ENCODE results near the gene TMX1.
A peak's percentile ranks its signal among the peaks of the same experiment; 100 is the strongest.
"Not testable (repeated sequence)": the region's sequence is repeated elsewhere in the genome, so short reads cannot be mapped to it uniquely, and the experiment has no call there.

Gene TMX1, protein sequence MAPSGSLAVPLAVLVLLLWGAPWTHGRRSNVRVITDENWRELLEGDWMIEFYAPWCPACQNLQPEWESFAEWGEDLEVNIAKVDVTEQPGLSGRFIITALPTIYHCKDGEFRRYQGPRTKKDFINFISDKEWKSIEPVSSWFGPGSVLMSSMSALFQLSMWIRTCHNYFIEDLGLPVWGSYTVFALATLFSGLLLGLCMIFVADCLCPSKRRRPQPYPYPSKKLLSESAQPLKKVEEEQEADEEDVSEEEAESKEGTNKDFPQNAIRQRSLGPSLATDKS

DNA sequence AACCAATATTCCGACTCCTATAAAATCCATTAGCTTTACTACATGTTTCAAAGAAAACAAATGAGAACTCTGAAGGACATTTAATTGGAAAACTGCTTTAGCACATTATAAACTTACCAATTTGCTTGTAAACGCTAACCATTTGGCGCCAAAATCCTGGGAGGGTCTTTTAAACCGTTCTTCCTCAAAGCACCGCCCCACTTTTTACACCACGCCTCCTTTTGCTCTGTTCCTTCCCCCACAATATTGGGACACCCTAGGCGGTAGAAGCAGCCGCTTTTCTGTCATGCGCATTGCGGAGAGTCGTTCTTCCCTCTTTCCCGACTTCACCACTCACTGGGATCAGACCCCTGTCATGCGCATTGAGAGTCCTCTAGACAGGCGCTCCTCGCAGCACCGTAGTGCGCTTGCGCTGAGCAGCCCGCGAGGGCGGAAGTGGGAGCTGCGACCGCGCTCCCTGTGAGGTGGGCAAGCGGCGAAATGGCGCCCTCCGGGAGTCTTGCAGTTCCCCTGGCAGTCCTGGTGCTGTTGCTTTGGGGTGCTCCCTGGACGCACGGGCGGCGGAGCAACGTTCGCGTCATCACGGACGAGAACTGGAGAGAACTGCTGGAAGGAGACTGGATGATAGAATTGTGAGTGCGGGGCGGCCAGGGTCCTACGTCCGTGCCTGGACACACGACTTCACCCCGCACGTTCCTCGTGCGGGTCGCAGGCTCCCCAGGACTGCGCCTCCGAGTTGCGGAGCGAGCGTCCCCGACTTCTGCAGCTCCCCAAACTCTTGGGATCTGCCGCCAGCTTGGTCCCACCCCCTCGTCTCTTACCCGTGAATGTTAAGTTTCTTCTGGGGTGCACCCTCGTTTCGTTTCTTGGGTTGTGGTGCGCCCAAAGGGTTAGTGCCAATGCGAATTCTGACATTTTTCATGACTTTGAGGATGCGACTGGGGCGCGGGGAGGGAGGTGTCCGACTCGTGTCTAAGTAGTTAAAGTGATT, at the start of gene TMX1:
TMX1 (plus strand) TSS at position 435 of the 991 bp plus-strand sequence; CDS start at position 481, 46 bp downstream.
- peak; percentile 90 for DNase-seq

DNA sequence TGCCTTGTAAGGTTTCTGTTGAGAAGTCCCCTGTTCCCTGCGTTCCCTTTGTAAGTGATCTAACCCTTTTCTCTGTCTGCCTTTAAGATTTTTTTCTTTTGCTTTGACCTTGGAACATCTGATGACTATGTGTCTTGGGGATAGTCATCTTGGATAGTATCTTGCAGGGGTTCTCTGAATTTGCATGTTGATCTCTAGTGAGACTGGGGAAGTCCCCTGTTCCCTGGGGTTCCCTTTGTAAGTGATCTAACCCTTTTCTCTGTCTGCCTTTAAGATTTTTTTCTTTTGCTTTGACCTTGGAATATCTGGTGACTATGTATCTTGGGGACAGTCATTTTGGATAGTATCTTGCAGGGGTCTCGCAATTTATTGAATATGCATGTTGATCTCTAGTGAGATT, 38.2 kb upstream of the TMX1 start:
- no peak for DNase-seq

DNA sequence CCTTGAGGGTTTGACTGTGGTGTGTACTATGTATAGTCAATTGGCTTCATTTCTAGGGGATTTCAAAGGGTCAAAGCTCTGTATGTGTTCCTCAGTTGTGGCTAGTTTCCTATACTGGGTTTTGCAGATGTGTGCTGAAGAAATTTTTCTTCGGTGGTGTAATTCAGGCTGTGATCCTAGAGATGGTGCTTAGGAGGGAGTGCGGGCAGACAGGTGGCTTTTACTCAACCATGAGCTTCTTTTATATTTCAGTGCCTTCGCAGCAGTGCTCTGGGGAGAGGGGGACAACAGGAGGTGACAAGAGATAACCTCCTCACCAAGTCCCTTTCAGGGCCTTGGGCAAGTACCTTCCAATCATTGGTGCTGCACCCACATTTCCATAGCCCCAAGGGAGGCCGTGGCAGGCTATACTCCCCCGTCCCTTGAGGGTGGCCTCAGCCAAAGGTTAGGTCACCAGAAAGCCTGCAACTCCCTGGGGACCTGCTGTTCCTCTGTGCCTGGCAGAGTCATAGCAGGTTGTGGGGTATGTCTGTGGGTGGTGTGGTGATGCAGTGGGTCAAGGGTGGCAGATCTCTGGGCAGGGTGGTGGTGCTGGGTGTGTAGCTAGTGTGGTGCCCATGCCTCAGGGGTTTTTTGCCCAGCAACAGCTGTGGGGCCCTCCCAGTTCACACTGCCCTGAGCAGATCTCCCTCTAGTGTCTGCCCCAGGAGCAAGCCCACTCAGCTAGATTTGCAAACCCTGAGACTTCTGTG, 37.0 kb upstream of the TMX1 start:
- DNase-seq = no peak

DNA sequence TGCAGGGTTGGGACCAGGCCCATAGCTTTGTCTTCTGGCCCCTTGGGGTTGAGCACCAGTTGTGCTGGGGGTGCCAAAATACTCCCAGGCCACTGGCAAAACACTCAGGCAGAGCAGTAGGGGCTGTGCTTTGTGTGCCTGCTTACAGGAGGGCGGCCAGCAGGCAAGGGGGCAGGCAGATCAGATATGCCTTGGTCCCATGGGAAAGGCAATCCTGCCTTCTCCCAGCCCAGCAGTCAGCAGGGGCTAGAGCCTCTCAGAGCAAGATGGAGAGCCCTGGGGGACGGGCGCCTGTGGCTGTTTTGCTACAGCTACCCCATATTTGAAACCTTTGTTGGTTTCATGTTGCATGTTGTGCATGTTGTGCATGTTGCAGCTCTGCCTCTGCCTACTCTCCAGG, 36.2 kb upstream of the TMX1 start:
- DNase-seq = no peak

DNA sequence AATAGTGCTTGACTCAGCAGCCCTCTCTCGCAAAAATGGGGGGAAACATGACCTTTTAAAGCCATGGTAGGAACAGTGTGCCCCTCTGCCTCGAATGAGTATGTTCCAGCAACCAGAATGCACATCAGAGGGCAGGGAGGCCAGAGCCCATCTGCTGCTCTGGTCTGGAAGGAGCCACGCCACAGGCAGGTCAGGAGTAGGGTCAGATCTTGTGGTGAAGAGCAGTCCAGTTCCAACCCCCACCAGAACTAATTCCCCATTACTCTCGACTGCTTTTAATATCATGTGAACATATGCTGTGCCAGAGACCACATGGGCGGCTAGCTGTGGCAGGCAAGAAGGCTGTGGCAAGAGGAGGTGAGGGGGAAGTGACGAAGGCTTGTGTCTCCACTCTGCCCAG, 34.6 kb upstream of the TMX1 start:
- no peak for DNase-seq

DNA sequence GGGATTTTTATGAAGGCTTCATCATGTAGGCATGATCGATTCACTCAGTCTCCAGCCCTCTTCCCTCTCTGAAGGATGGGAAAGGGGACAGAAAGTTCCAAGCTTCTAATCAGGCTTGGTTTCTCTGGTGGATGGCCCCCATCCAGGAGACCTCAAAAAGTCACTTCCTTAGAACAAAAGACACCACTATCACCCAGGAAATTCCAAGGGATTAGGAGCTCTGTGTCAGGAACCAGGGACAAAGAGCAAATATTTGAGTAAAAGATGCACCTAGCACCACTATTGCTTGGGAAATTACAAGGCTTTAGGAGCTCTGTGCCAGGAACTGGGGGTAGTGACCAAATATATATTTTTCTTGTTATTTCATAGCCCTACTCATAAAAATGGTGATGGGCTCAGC, 33.6 kb upstream of the TMX1 start:
- DNase-seq = no peak

DNA sequence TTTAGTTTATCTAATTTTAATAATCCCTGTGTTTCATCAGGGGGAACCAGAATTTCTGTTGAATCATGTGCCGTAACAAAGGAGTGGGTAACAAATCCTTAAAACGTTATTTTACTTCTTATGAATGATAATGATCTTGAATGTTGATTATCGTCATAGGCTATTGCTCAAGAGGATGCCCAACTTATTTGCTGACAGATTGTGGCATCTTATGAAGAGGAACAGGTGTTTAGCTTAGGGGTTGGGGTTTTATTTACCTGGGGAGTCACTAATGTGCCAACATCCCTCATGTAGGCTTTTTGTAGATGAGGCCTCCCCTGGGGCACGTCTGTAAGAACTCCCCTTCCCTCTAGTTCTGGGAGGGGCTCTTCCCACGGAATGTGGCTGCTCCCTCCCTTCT, 32.4 kb upstream of the TMX1 start:
- DNase-seq = no peak

DNA sequence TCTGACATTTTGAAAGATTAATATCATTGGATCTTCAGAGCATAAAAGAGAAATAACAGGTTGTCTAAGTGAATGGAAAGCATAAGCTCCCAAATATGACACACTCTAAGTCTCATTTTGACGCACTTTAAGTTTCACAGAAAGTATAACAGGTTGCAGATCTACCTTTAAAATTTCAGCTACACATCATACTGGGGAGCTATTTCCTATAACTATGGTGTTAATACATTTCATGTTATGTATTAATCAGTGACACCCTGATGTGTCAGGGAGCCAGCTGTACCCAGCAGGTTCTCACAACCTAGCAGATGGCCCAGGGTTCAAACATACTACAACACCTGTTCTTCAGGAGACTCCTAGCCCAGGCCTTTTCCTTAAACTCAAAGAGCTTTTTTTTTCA, 31.1 kb upstream of the TMX1 start:
- no peak for DNase-seq

DNA sequence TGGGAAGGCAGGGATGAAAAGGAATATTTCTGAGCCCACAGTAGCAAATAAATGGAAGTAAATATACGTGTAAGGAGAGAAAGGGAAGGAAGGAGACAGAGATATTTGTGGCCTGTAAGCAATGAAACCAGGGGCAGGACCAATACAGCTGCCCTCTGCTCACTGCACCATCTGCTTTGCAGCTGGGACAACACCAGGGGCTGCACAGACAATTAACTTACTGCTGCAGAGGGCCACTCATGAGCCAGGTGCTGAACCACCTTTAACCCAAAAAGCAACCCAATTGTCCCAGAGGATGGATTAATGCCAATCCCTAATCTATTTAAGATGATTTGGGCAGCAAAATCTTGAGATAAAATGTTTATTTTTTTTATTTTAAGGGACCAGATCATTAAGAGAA, 30.6 kb upstream of the TMX1 start:
- DNase-seq = no peak

DNA sequence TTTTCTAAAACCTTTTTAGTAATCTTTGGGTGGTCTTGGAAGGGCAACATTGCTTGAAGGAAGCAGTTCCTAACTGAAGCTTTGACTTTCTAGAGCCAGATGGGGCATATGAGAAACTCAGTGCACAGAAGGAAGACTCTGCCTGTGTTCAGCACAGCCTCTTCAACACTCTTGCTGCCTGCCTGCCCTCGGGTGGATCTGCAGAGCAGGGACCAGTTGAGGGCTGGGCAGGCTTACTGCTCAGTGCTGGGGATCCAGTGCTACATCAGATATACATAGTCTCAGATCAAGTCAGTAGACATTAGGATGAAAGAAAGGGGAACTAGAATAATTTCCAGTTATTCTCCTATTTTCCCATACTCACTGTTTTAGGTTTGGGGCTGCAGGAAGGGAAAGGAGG, 29.5 kb upstream of the TMX1 start:
- no peak for DNase-seq

DNA sequence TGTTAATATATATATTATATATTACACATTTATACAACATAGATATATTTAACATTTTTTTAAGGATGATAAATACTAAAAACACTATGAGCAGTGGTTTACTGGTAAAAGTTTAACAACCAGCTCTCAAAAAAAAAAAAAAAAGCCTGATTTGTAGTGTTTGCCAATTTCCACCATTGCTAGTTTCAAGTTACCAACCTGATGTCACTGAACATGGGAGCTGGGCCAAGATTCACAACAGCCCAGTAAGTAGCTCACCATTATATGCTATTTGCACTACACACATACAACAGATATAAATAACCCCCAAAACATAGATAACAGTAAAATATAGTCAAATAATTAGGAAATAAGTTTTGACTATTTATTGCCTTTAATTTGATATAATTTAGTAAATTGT, 28.9 kb upstream of the TMX1 start:
- DNase-seq = no peak

DNA sequence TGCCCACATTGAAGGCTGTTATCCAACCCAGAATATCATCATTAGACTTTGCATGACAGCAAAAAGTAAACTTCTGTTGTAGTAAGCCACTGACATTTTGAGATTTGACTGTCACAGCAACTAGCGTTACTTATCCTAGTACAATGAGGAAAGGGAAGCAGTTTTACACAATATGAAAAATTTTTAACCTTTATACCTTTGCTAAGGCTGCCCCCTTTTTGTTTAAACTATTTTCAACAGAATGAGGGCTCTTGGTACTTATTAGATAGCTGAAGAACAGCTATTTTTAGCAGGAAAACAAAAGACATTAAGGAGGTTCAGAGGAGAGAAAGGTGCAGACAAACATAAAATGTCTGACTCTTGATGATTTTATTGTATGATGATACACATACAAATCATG, 23.4 kb upstream of the TMX1 start:
- no peak for DNase-seq

DNA sequence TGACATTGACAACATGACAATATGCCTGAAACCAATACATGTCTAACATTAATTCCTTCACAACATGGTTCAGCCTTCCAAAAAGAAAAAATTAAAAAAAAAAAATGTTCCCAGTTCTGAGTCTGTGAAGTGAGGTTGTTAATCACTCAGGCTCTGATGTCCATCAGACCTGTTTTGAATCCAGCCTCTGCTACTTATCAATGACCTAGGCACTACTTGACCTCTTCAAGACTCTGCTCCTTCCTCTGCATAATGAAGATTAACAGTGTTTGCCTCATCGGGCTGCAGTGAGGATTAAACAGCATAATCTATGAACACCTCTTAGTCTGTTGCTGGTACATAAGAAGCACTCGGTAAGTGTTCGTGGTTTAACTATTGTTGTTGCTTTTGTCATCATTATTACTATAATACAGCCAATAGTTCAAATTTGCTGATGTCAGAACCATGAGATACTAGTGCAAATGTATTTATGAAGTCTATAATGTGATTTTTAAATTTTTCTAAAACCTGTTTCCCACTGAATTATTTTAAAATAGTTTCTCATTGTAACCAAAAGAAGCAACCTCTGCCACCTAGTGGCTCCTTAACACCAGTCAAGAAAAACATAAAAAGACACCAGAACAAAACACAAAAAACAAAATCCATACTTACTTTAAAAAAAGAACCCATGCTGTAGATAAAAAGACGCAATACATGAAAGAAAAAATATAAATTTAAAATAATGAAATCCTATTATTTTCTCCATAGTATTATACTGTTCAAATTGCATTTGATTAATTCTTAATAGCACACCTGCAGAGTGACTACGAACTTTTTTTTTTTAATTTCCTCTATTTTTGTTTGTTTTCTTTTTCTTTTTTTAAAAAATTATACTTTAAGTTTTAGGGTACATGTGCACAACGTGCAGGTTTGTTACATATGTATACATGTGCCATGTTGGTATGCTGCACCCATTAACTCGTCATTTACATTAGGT, 20.3 kb upstream of the TMX1 start:
- DNase-seq = no peak

DNA sequence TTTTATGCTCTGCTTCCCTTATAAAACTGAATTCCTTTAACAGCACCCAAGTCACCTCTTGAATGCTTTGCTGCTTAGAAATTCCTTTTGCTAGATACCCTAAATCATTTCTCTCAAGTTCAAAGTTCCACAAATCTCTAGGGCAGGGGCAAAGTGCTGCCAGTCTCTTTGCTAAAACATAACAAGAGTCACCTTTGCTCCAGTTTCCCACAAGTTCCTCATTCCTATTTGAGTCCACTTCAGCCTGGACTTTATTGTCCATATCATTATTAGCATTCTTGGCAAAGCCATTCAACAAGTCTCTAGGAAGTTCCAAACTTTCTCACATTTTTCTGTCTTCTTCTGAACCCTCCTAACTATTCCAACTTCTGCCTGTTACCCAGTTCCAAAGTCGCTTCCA, 16.6 kb upstream of the TMX1 start:
- DNase-seq = not testable (repeated sequence)

DNA sequence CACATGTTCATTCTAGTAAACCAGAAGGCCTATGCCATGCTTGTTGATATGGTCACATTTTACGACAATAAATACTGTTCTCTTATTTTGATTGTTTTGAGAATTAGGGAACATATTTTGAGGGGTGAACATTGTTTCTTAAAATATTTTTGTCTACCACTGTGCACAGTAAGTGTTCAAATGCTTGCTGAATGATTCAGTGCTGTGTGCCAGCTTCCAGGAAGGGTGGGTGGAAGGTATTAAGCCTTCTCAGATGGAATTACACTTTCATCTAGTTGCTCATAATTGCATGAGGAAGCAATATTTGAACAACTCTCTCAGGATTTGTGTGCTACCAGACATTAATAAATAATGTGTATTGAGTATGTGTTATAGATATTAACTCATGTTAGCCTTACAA, 15.5 kb upstream of the TMX1 start:
- no peak for DNase-seq

DNA sequence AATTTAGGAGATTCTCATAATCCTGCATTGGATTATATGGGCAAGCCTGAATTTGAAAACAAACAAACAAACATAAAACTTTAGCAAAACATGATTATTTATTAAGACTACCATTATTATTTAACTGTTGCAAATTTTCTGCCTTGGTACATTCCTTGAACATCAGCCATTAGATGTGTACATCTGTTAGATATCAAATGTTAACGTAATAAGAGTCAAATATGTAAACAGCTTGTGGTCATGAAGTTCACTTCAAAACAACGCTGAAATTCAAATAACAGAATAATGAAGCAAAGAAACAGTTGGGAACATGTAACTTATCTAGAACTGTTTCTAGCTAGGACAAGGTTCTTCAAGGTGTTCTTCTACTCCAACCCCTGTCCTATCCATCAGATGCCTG, 14.3 kb upstream of the TMX1 start:
- no peak for DNase-seq

DNA sequence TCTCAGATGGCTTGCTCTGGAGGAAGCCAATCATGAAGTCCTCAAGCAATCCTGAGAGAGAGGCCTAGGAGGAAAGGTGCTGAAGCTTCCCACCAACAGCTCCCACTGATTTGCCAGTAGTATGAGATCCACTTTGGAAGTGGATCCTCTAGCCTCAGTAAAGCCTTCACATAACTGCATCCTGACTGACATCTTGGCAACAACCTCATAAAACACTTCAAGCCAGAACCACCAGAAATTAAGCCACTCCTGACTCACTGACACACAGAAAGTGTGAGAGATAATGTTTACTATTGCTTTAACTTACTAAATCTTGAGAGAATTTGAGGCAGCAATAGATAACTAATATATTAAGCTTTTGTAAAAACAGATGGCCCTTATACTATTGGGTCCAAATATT, 11.7 kb upstream of the TMX1 start:
- DNase-seq = no peak

DNA sequence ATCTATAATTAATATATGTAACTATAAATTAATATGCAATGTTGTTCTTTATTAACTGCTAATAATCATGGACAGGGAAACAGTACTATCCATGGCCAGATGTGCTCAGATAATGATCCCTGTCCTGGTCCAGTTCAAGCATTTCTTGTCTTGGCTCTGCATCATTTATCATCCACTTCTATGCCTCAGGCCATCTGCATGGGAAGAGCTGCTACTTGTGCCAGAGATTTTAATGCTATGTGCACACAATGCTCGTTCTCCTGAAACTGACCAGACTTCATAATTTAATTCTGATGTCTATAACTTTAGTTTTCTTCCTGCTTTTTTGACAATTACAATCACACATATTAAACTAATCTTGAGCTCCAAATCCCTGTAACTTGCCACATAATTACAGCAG, 11.2 kb upstream of the TMX1 start:
- no peak for DNase-seq

DNA sequence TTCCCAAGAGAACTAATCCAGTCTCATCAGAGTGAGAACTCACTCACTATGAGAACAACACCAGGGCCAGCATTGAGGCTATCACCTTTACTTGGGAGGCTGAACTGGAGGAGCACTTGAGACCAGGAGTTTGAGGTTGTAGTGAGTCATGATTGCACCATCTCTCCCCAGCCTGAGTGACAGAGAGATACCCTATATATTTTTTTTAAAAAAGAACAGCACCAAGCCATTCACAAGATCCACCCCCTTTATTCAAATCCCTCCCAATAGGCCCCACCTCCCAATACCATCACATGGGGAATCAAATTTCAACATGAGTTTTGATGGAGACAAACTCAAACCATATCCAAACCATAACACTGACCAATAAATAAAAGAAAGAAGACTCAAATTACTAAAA, 3.7 kb upstream of the TMX1 start:
- no peak for DNase-seq

DNA sequence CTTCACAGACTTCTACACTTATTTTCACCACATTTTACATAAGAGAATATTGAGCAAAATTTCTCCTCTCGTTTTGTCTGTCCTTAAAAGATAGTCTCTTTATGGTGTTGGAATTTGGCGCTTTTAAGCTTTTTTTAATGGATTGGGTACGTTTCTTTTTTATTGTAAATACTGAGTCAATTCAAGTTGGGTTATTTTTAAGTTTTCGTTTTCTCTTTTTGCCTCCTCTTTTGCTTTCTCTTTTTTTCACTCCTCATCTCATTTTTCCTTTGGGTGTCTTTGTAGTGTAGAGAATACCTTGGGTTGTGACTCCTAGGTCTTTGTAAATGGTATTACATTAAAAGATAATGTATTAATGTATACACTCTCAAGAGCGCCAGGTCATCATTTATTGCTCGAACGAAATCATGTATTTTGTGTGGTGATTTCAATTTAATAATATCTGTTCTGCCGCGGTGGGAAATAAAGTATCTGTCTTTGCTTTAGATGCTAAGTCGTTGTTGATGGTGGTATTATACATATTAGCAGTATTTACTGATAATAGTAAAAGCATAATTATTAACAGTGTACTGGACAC, 845 bp downstream of the TMX1 start:
- DNase-seq = no peak

DNA sequence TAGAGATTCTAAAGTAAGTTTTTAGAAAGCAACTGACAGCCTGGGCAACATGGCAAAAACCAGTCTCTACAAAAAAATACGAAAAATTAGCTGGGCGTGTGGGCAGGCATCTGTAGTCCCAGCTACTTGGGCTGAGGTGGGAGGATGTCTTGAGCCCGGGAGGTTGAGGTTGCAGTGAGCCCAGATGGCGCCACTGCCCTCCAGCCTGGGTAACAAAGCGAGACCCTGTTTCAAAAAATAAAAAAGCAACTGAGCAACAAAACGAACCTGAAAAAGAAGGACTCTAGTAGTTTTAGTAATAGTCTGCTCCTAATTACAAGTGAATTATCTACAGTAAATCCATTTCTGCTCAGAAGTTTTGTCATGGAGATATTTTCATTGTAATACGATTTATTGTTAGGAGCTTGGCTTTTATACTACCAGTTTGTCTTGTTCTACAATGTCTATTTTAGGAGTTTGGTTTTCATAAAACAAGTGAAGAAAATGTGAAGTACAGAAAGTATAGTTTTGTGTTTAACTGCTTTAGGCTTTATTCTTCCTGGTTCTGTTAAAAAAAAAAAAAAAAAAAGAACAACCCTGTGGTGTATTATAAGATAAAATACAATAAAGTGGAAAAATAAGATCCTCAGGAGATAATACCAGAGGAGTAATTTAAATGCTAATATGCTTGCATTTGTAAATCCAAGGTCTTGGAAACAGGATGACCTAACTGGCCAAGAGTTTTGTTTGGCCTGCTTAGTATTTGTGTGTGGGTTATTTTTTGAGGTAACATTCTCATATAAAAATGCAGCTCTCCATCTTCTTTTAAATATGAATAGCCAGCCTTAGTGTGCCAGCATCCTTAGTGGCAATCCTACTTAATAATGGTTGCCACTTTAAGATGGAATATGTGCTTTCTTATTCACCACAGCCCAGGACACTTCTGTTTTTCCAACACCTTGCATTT, 2.8 kb downstream of the TMX1 start:
- no peak for DNase-seq
